HEK293 (cell line): ENCODE results near the gene PTPRN.

Experiments
- YY1 ChIP-seq: fragments of 450-650 bp; formaldehyde crosslinking; IDR thresholded peaks from 2 replicates; pipeline ENCODE4 v1.5.1; 2018; ENCODE audit warnings: missing biosample characterization, missing genetic modification characterization
- ZNF114 ChIP-seq: fragments of 450-650 bp; formaldehyde crosslinking; IDR thresholded peaks from 2 replicates; pipeline ENCODE4 v1.5.0; 2017; ENCODE audit warnings: missing biosample characterization, missing genetic modification characterization
- TF ChIP-seq, protein P1 (sequence below): fragments of 450-650 bp; formaldehyde crosslinking; IDR thresholded peaks from 2 replicates; pipeline ENCODE4 v1.5.1; 2016; ENCODE audit warnings: missing biosample characterization, missing genetic modification characterization

DNA sequence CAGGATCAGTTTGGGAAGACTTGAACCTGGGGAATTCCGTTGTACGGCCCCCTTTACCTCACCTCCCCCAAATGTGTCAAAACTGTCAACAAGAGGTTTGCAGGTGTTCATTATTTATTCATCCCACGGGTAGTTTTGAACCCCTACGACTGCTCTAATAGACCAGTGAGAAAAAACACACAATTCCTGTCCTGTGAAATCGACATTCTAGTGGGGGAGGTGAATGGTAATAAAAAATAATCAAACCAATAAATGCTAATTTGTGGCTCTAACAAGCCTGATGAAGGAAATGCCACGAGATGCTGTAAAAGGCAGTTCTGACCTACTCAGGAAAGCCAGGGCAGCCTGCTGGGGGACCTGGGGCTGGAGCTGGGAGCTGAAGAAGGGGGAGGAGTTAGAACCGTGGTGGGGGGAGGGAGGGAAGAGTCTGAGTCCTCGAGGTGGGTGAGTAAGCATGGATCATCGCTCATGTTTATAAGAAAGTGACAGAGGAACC is 30.5 kb downstream of the PTPRN start:
- TF ChIP-seq, protein P1, sequence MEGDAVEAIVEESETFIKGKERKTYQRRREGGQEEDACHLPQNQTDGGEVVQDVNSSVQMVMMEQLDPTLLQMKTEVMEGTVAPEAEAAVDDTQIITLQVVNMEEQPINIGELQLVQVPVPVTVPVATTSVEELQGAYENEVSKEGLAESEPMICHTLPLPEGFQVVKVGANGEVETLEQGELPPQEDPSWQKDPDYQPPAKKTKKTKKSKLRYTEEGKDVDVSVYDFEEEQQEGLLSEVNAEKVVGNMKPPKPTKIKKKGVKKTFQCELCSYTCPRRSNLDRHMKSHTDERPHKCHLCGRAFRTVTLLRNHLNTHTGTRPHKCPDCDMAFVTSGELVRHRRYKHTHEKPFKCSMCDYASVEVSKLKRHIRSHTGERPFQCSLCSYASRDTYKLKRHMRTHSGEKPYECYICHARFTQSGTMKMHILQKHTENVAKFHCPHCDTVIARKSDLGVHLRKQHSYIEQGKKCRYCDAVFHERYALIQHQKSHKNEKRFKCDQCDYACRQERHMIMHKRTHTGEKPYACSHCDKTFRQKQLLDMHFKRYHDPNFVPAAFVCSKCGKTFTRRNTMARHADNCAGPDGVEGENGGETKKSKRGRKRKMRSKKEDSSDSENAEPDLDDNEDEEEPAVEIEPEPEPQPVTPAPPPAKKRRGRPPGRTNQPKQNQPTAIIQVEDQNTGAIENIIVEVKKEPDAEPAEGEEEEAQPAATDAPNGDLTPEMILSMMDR: no peak
- TF ChIP-seq YY1 (tag by site-specific recombination) (no peak), ZNF114 (no peak)
